ENCODE data around the gene MYO10.

DNA sequence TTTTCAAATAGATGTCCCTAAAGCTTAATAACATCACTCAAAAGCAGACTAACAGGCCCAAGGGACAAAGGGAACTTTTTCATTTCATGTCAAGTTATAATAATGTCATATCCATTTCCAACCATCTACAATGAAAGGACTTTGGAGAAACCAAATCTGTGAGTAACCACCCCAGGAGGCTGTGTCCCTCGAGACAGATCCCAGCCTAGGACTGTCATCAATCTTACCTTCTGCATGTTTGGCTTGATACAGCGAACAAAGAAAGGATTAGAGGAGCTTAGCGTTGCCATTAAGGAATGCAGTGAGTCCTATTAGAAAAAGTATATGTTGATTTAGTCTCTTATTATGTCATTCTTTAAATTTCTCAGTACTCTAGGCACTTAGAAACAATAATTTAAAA, 181.5 kb downstream of the MYO10 start:
- no peak for TF ChIP-seq EP300 (IDR thresholded peaks at IDR 0.05)
- TF ChIP-seq, protein P1, sequence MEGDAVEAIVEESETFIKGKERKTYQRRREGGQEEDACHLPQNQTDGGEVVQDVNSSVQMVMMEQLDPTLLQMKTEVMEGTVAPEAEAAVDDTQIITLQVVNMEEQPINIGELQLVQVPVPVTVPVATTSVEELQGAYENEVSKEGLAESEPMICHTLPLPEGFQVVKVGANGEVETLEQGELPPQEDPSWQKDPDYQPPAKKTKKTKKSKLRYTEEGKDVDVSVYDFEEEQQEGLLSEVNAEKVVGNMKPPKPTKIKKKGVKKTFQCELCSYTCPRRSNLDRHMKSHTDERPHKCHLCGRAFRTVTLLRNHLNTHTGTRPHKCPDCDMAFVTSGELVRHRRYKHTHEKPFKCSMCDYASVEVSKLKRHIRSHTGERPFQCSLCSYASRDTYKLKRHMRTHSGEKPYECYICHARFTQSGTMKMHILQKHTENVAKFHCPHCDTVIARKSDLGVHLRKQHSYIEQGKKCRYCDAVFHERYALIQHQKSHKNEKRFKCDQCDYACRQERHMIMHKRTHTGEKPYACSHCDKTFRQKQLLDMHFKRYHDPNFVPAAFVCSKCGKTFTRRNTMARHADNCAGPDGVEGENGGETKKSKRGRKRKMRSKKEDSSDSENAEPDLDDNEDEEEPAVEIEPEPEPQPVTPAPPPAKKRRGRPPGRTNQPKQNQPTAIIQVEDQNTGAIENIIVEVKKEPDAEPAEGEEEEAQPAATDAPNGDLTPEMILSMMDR (IDR thresholded peaks at IDR 0.05): no peak

Measured in tibial nerve (tissue), 4 donors.